Tibial nerve (tissue), 4 donors: ENCODE measurements around the gene PRCP. TPM values are rescaled to one million over a fixed set of nuclear protein-coding genes. Genes with fewer than 3 reads are reported as not detected.

ENCODE experiments used
- DNase-seq, 2 donors: peaks; one replicate each; pipeline ENCODE4 v3.0.0-alpha.2; 2019; ENCODE audit warnings: low spot score in 2 of 2
- H3K27ac ChIP-seq, 4 donors: fragments of 200-600 bp; sonication (generic) in 3 of 4; one replicate each; pipeline ENCODE4 v1.5.1; 2017 to 2019; ENCODE audit warnings: mild to moderate bottlenecking in 1 of 4
- H3K27me3 ChIP-seq, 2 donors: fragments of 200-600 bp; sonication (generic) in 1 of 2; one replicate each; pipeline versions ENCODE4 v1.5.1 to v1.6.0; 2017 to 2019
- H3K36me3 ChIP-seq, 3 donors: fragments of 200-600 bp; sonication (generic); one replicate each; pipeline ENCODE4 v1.5.1; 2018 to 2019
- H3K4me1 ChIP-seq, 4 donors: fragments of 200-600 bp; sonication (generic) in 3 of 4; one replicate each; pipeline ENCODE4 v1.5.1; 2017 to 2019
- H3K4me3 ChIP-seq, 4 donors: fragments of 200-600 bp; sonication (generic) in 3 of 4; one replicate each; pipeline ENCODE4 v1.5.1; 2017 to 2019; ENCODE audit warnings: mild to moderate bottlenecking in 1 of 4, moderate library complexity in 1 of 4
- H3K9me3 ChIP-seq, 4 donors: fragments of 200-600 bp; sonication (generic) in 3 of 4; one replicate each; pipeline ENCODE4 v1.5.1; 2017 to 2019
- CTCF ChIP-seq, 5 experiments: fragments of 200-600 bp in 3 of 5; fragments of 450-650 bp in 2 of 5; sonication (generic) in 3 of 5; IDR thresholded peaks; one replicate each; pipeline ENCODE4 v1.5.1; 2016 to 2019; ENCODE audit warnings: antibody characterized with exemption in 5 of 5, mild to moderate bottlenecking in 3 of 5, moderate library complexity in 2 of 5
- EP300 ChIP-seq, 2 donors: sonication (generic); formaldehyde crosslinking; IDR thresholded peaks; one replicate each; pipeline ENCODE4 v1.6.1; 2017; ENCODE audit warnings: antibody characterized with exemption in 2 of 2, mild to moderate bottlenecking in 1 of 2
- POLR2A ChIP-seq, 2 donors: fragments of 450-650 bp; IDR thresholded peaks; one replicate each; pipeline ENCODE4 v1.6.1; 2017; ENCODE audit warnings: antibody characterized with exemption in 2 of 2, mild to moderate bottlenecking in 2 of 2, moderate library complexity in 2 of 2
- WGBS, 2 donors: methylation state at CpG; one replicate each; pipeline ENCODE4 v1.1.5; 2018; 5-methylcytosine and 5-hydroxymethylcytosine counted together
- total RNA-seq, 4 donors: library from RNA; depleted of rRNA; stranded (reverse); fragments of >200 nt; gene quantifications; one replicate each; pipeline ENCODE4 v1.1.0, GENCODE V29; 2016

PRCP gene
- total RNA-seq, 4 donors from 2014 or later = 39.6 to 58.6 (median 45.8) TPM

GRCh38 chr11:82867495-82868082 is 32.6 kb downstream of the PRCP start:
- TF ChIP-seq CTCF (IDR thresholded peaks at IDR 0.05) (peak; percentile 65 to 81 (median 79)), POLR2A (IDR thresholded peaks at IDR 0.05) (no peak), EP300 (IDR thresholded peaks at IDR 0.05) (no peak)
- WGBS, 2 donors = 10 to 13% methylated on average over 10 of the region's 10 CpGs
- peak; percentile 79 to 99 for DNase-seq
- Histone ChIP-seq H3K9me3 (no peaks in the 10 kb centered on the region), H3K27me3 (no peaks in the 10 kb centered on the region), H3K4me1 (peaks cover 0 to 48% (median 3%) of the 10 kb centered on the region in 4 donors), H3K27ac (peak overlapping the region in 1 of 4 donors; percentile 30), H3K36me3 (no peaks in the 10 kb centered on the region), H3K4me3 (peak overlapping the region in 1 of 4 donors; percentile 31)

GRCh38 chr11:82865841-82866240 is 34.4 kb downstream of the PRCP start:
- WGBS, 2 donors = 87 to 90% methylated on average over 2 of the region's 2 CpGs
- Histone ChIP-seq H3K9me3 (no peaks in the 10 kb centered on the region), H3K4me3 (no peak overlapping the region), H3K4me1 (peaks cover 0 to 48% (median 3%) of the 10 kb centered on the region in 4 donors), H3K36me3 (no peaks in the 10 kb centered on the region), H3K27ac (no peak overlapping the region), H3K27me3 (no peaks in the 10 kb centered on the region)
- TF ChIP-seq EP300 (IDR thresholded peaks at IDR 0.05) (no peak), CTCF (IDR thresholded peaks at IDR 0.05) (no peak), POLR2A (IDR thresholded peaks at IDR 0.05) (no peak)
- DNase-seq = no peak

GRCh38 chr11:82864268-82864667 is 36.0 kb downstream of the PRCP start:
- TF ChIP-seq CTCF (IDR thresholded peaks at IDR 0.05) (peak; percentile 48 to 79 (median 71)), POLR2A (IDR thresholded peaks at IDR 0.05) (no peak), EP300 (IDR thresholded peaks at IDR 0.05) (peak; percentile 56 to 85)
- peak; percentile 53 to 69 for DNase-seq
- Histone ChIP-seq H3K27ac (peak overlapping the region in 3 of 4 donors; percentile 36 to 65 (median 55)), H3K4me3 (no peak overlapping the region), H3K4me1 (peaks cover 0 to 42% (median 2%) of the 10 kb centered on the region in 4 donors), H3K9me3 (no peaks in the 10 kb centered on the region), H3K27me3 (no peaks in the 10 kb centered on the region), H3K36me3 (no peaks in the 10 kb centered on the region)
- 10 to 13% methylated on average over 5 of the region's 5 CpGs for WGBS, 2 donors

- Histone ChIP-seq H3K4me1 (peaks cover 0 to 43% (median 0%) of the 10 kb centered on the region in 4 donors), H3K27ac (no peak overlapping the region), H3K9me3 (no peaks in the 10 kb centered on the region), H3K36me3 (no peaks in the 10 kb centered on the region), H3K4me3 (no peak overlapping the region), H3K27me3 (no peaks in the 10 kb centered on the region)
- no peak for DNase-seq
- no peak for TF ChIP-seq EP300 (IDR thresholded peaks at IDR 0.05)
- no peak for TF ChIP-seq POLR2A (IDR thresholded peaks at IDR 0.05)
- no peak for TF ChIP-seq CTCF (IDR thresholded peaks at IDR 0.05)
- 91 to 97% methylated on average over 2 of the region's 2 CpGs for WGBS, 2 donors
These were observed 37.0 kb downstream of the PRCP start for GRCh38 chr11:82863209-82863608.

GRCh38 chr11:82862379-82862778 is 37.9 kb downstream of the PRCP start:
- Histone ChIP-seq H3K27ac (no peak overlapping the region), H3K4me1 (peaks cover 0 to 40% (median 0%) of the 10 kb centered on the region in 4 donors), H3K27me3 (no peaks in the 10 kb centered on the region), H3K4me3 (no peak overlapping the region), H3K9me3 (no peaks in the 10 kb centered on the region), H3K36me3 (no peaks in the 10 kb centered on the region)
- no peak for DNase-seq
- 64 to 71% methylated on average over 2 of the region's 2 CpGs for WGBS, 2 donors
- TF ChIP-seq EP300 (IDR thresholded peaks at IDR 0.05) = no peak
- no peak for TF ChIP-seq POLR2A (IDR thresholded peaks at IDR 0.05)
- TF ChIP-seq CTCF (IDR thresholded peaks at IDR 0.05) = no peak
